ENCODE results near the gene R3HDM4.
A peak's percentile ranks its signal among the peaks of the same experiment; 100 is the strongest.

Gene R3HDM4

DNA sequence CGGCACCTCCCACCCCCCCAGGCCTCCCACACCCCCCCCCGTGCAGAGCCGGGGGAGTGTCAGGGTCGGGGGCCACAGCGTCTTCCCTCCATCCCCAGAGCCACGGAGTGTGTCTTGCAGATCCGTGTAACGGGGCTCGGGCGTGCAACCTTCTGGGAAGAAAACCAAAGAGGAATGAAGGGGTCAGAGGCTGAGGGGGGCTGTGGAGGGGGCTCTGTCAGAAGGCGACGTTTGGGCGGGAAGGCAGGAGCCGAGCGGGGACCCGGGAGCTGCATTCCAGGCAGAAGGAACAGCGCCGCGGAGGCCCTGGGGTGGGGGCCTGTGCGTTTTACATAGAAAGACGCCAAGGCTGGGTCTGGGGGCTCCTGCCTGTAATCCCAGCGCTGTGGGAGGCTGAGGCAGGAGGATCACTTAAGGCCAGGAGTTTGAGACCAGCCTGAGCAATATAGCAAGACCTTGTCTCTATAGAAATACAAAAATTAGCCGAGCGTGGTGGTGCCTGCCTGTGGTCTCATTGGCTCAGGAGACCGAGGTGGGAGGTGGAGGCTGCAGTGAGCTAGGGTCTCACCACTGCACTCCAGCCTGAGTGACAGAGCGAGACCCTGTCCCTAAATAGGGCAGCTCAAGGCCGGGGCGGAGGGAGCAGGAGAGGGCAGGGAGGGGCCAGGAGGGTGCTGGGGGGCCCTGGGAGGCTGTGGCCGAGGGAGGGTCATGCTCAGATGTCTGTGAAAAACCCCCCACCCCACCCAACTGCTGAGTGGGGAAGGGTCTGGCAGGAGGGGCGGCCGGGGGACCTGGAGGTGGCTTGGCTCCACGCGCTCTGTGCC, 40.6 kb upstream of the R3HDM4 start:
- H3K27me3 ChIP-seq (ENCODE audit: insufficient read depth, poor library complexity, severe bottlenecking), result no peaks in the 10 kb centered on the region
- H3K27ac ChIP-seq (replicated peaks), result peak overlapping the region; percentile 89
- DNase-seq (ENCODE audit: low read depth in 1 of 2, low spot score in 1 of 2), result no peak
- H3K4me3 ChIP-seq (replicated peaks; ENCODE audit: insufficient read depth, low read length), result no peak overlapping the region
- TF ChIP-seq, protein P1, sequence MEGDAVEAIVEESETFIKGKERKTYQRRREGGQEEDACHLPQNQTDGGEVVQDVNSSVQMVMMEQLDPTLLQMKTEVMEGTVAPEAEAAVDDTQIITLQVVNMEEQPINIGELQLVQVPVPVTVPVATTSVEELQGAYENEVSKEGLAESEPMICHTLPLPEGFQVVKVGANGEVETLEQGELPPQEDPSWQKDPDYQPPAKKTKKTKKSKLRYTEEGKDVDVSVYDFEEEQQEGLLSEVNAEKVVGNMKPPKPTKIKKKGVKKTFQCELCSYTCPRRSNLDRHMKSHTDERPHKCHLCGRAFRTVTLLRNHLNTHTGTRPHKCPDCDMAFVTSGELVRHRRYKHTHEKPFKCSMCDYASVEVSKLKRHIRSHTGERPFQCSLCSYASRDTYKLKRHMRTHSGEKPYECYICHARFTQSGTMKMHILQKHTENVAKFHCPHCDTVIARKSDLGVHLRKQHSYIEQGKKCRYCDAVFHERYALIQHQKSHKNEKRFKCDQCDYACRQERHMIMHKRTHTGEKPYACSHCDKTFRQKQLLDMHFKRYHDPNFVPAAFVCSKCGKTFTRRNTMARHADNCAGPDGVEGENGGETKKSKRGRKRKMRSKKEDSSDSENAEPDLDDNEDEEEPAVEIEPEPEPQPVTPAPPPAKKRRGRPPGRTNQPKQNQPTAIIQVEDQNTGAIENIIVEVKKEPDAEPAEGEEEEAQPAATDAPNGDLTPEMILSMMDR (IDR thresholded peaks at IDR 0.05; ENCODE audit: insufficient read depth, low read length), result no peak
- no peak for TF ChIP-seq SPI1 (IDR thresholded peaks at IDR 0.05; ENCODE audit: borderline replicate concordance, low read depth)
- TF ChIP-seq POLR2AphosphoS5 (IDR thresholded peaks at IDR 0.05; ENCODE audit: low read depth), result no peak
- TF ChIP-seq GABPA (IDR thresholded peaks at IDR 0.05; ENCODE audit: low read depth), result no peak
- no peak for TF ChIP-seq REST (IDR thresholded peaks at IDR 0.05; ENCODE audit: insufficient replicate concordance, low read depth)

DNA sequence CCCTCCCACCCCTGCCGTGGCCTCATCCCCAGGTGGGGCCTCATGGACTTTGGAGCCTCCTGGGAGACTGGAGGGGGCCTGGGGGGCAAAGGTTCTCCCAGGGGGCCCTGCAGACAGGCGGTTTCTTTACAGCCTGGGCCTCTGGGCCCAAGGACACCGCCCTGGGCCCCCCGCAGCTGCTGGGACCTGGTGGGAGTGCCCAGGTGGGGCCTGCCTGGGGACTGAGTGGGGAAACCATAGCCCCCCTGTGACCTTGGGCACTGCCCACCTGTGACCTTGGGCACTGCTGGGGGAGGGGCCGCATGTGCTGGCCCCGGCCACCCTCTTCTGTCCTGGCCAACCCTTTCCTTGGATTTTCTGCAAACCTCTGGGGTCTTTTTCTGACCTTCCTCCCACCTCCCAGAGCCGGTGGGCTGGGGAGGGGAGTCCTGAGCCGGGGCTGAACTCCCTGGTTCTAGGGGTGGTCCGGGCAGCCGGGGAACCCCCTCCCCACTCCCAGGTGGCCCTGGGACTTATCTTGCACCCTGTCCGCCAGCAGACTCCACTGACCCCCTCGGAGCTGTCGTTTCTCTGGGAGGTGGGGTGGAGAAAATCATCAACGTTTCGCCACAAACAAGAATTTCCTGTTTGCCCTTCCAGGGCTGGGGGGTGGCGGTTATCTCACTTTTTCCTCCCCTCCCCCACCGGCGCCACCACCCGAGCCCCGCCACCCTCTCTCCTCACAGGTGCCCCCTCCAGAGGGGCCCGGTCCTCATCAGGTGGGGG, 39.8 kb upstream of the R3HDM4 start:
- Histone ChIP-seq H3K27me3 (ENCODE audit: insufficient read depth, poor library complexity, severe bottlenecking) (no peaks in the 10 kb centered on the region), H3K4me3 (replicated peaks; ENCODE audit: insufficient read depth, low read length) (peak overlapping the region; percentile 21), H3K27ac (replicated peaks) (peak overlapping the region; percentile 89)
- DNase-seq (ENCODE audit: low read depth in 1 of 2, low spot score in 1 of 2), result peak in 1 of 2 experiments; percentile 57
- TF ChIP-seq POLR2AphosphoS5 (IDR thresholded peaks at IDR 0.05; ENCODE audit: low read depth) (no peak), SPI1 (IDR thresholded peaks at IDR 0.05; ENCODE audit: borderline replicate concordance, low read depth) (no peak), REST (IDR thresholded peaks at IDR 0.05; ENCODE audit: insufficient replicate concordance, low read depth) (no peak), GABPA (IDR thresholded peaks at IDR 0.05; ENCODE audit: low read depth) (no peak)
- TF ChIP-seq, protein P1 (IDR thresholded peaks at IDR 0.05; ENCODE audit: insufficient read depth, low read length), result no peak

GRCh38 chr19:952049-952679, 39.1 kb upstream of the R3HDM4 start:
- no peak for DNase-seq (ENCODE audit: low read depth in 1 of 2, low spot score in 1 of 2)
- Histone ChIP-seq H3K27ac (replicated peaks) (peak overlapping the region; percentile 89), H3K27me3 (ENCODE audit: insufficient read depth, poor library complexity, severe bottlenecking) (no peaks in the 10 kb centered on the region), H3K4me3 (replicated peaks; ENCODE audit: insufficient read depth, low read length) (peak overlapping the region; percentile 21; the same call in 1 of the 2 replicates)
- no peak for TF ChIP-seq SPI1 (IDR thresholded peaks at IDR 0.05; ENCODE audit: borderline replicate concordance, low read depth)
- no peak for TF ChIP-seq POLR2AphosphoS5 (IDR thresholded peaks at IDR 0.05; ENCODE audit: low read depth)
- no peak for TF ChIP-seq GABPA (IDR thresholded peaks at IDR 0.05; ENCODE audit: low read depth)
- TF ChIP-seq REST (IDR thresholded peaks at IDR 0.05; ENCODE audit: insufficient replicate concordance, low read depth), result no peak
- TF ChIP-seq, protein P1 (IDR thresholded peaks at IDR 0.05; ENCODE audit: insufficient read depth, low read length), result no peak

Measured in HL-60 (cell line).